DMS153 treated with DMSO at 0.1 percent for 48 hours (cell line): ENCODE results near the gene SLIT3.

Experiments used
- DNase-seq: peaks from one replicate; lab custom pipeline; 2025; ENCODE audit not compliant: unreplicated experiment; lab: John Stamatoyannopoulos, UW

The SLIT3 gene

GRCh38 chr5:169272111-169272510, 28.8 kb downstream of the SLIT3 start:
- no peak for DNase-seq

- DNase-seq = no peak
Measured at GRCh38 chr5:169270827-169271226, 30.1 kb downstream of the SLIT3 start.

GRCh38 chr5:169268019-169268418, 32.9 kb downstream of the SLIT3 start:
- no peak for DNase-seq

GRCh38 chr5:169265888-169266287, 35.1 kb downstream of the SLIT3 start:
- DNase-seq = no peak

GRCh38 chr5:169263591-169263990, 37.3 kb downstream of the SLIT3 start:
- DNase-seq = no peak

- DNase-seq = no peak
Measured at GRCh38 chr5:169260896-169261569, 39.9 kb downstream of the SLIT3 start.

GRCh38 chr5:169258372-169259000, 42.5 kb downstream of the SLIT3 start:
- DNase-seq = no peak

- no peak for DNase-seq
Measured at GRCh38 chr5:169256191-169256590, 44.7 kb downstream of the SLIT3 start.

- no peak for DNase-seq
Measured at GRCh38 chr5:169253071-169253470, 47.9 kb downstream of the SLIT3 start.

- DNase-seq = no peak
Measured at GRCh38 chr5:169251333-169252084, 49.4 kb downstream of the SLIT3 start.

- DNase-seq = no peak
Measured at GRCh38 chr5:169250887-169251286, 50.1 kb downstream of the SLIT3 start.

- DNase-seq = no peak
Measured at GRCh38 chr5:169248996-169249395, 51.9 kb downstream of the SLIT3 start.

- no peak for DNase-seq
Measured at GRCh38 chr5:169248550-169248949, 52.4 kb downstream of the SLIT3 start.

GRCh38 chr5:169244812-169245211, 56.1 kb downstream of the SLIT3 start:
- no peak for DNase-seq

GRCh38 chr5:169243651-169244422, 57.1 kb downstream of the SLIT3 start:
- DNase-seq = no peak

- no peak for DNase-seq
Measured at GRCh38 chr5:169242849-169243186, 58.1 kb downstream of the SLIT3 start.

- DNase-seq = no peak
Measured at GRCh38 chr5:169242175-169242848, 58.6 kb downstream of the SLIT3 start.

GRCh38 chr5:169229342-169229892, 71.5 kb downstream of the SLIT3 start:
- DNase-seq = no peak

- DNase-seq = no peak
Measured at GRCh38 chr5:169226895-169227294, 74.0 kb downstream of the SLIT3 start.

- DNase-seq = no peak
Measured at GRCh38 chr5:169225830-169226356, 75.0 kb downstream of the SLIT3 start.
